BE2C (cell line): Measurements from ENCODE around the gene STAG1.
"Not testable (repeated sequence)": the region's sequence is repeated elsewhere in the genome, so short reads cannot be mapped to it uniquely, and the experiment has no call there.

ENCODE experiments used
- DNase-seq: peaks from one replicate; pipeline ENCODE4 v3.0.0-alpha.2; 2020
- H3K27me3 ChIP-seq: fragments of 250-450 bp; sonication (Bioruptor Pico); 2 replicates; pipeline ENCODE4 v1.5.1; 2020; ENCODE audit warnings: mild to moderate bottlenecking
- H3K36me3 ChIP-seq: fragments of 250-450 bp; sonication (Bioruptor Pico); 2 replicates; pipeline ENCODE4 v1.5.1; 2020; ENCODE audit warnings: mild to moderate bottlenecking
- H3K4me1 ChIP-seq: fragments of 250-450 bp; sonication (Bioruptor Pico); 2 replicates; pipeline ENCODE4 v1.5.1; 2020
- H3K4me3 ChIP-seq: 2 replicates; pipeline ENCODE4 v1.5.1; 2011; ENCODE audit warnings: low read depth, low read length
- H3K9me3 ChIP-seq: fragments of 250-450 bp; sonication (Bioruptor Pico); 2 replicates; pipeline ENCODE4 v1.5.1; 2020
- TF ChIP-seq, protein P1 (sequence below): IDR thresholded peaks from 2 replicates; pipeline ENCODE4 v1.5.1; 2012; ENCODE audit warnings: mild to moderate bottlenecking, low read depth, low read length

Gene STAG1

DNA sequence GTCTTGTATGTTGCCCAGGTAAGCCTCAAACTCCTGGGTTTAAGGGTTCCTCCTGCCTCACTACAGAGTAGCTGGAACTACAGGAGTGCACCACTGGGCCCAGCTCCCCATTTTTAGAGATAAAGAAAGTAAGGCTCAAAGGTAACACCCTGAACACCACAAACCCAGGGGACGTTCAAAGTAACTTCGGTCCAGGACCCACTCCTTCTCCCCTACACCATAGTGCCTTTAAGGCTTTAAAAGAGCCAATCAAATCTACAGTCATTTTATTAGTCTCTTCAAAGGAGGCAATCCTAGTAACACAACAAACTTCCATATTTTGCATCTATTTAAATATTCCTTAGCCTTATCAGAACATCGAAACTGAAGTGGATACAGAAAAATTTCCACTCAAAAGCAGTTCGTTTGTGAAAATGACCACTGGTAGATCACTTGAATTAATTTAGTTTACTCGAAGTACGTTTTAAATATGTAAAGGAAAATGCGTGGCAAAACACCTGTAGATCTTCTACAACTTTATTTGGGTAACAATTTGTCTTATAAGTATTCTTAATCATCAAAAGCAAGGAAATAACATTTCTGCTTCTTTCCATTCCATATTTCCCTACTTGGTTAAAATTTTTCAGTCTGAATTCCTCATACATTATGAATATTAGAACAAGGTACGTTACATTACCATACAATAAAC is 1.8 kb downstream of the STAG1 start:
- H3K9me3 ChIP-seq: no peaks in the 10 kb centered on the region
- TF ChIP-seq, protein P1, sequence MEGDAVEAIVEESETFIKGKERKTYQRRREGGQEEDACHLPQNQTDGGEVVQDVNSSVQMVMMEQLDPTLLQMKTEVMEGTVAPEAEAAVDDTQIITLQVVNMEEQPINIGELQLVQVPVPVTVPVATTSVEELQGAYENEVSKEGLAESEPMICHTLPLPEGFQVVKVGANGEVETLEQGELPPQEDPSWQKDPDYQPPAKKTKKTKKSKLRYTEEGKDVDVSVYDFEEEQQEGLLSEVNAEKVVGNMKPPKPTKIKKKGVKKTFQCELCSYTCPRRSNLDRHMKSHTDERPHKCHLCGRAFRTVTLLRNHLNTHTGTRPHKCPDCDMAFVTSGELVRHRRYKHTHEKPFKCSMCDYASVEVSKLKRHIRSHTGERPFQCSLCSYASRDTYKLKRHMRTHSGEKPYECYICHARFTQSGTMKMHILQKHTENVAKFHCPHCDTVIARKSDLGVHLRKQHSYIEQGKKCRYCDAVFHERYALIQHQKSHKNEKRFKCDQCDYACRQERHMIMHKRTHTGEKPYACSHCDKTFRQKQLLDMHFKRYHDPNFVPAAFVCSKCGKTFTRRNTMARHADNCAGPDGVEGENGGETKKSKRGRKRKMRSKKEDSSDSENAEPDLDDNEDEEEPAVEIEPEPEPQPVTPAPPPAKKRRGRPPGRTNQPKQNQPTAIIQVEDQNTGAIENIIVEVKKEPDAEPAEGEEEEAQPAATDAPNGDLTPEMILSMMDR: no peak
- DNase-seq: no peak
- no peaks in the 10 kb centered on the region for H3K36me3 ChIP-seq
- peak overlapping the region; percentile 88 for H3K4me3 ChIP-seq
- H3K27me3 ChIP-seq: no peaks in the 10 kb centered on the region
- no peaks in the 10 kb centered on the region for H3K4me1 ChIP-seq

GRCh38 chr3:136749602-136750001 is 2.6 kb downstream of the STAG1 start:
- not testable (repeated sequence) for H3K4me3 ChIP-seq, H3K4me1 ChIP-seq, H3K27me3 ChIP-seq, H3K9me3 ChIP-seq, H3K36me3 ChIP-seq, DNase-seq

- DNase-seq: no peak
- TF ChIP-seq, protein P1: no peak
- Histone ChIP-seq H3K4me1 (no peaks in the 10 kb centered on the region), H3K9me3 (no peaks in the 10 kb centered on the region), H3K4me3 (no peak overlapping the region), H3K36me3 (no peaks in the 10 kb centered on the region), H3K27me3 (no peaks in the 10 kb centered on the region)
These were observed 3.1 kb downstream of the STAG1 start for GRCh38 chr3:136749091-136749490.

DNA sequence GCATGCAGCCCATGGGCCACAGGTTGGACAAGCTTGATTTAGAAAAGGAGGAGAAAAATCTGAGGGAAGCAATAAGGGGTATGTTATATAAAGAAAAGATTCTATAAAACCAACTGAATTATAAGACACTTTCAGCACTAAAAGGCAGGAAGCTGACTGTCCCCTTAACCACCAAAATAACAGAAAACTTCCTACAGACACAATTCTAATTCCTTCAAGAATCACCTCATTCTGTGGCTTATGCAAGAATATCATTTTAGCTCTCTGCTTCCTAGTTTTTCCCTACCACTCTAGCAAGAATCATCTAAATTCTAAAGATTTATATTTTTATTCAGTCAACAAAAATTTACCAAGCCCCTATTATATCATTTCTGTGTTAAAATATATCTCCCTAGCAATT is 6.3 kb downstream of the STAG1 start:
- Histone ChIP-seq H3K36me3 (no peaks in the 10 kb centered on the region), H3K9me3 (no peaks in the 10 kb centered on the region), H3K4me1 (no peaks in the 10 kb centered on the region; the same call in 1 of the 2 replicates), H3K27me3 (no peaks in the 10 kb centered on the region), H3K4me3 (no peak overlapping the region)
- no peak for DNase-seq
- TF ChIP-seq, protein P1: no peak

- DNase-seq: no peak
- H3K27me3 ChIP-seq: no peaks in the 10 kb centered on the region
- no peaks in the 10 kb centered on the region; the same call in 1 of the 2 replicates for H3K4me1 ChIP-seq
- H3K36me3 ChIP-seq: no peaks in the 10 kb centered on the region
- peak overlapping the region; percentile 21 for H3K4me3 ChIP-seq
- no peaks in the 10 kb centered on the region for H3K9me3 ChIP-seq
- TF ChIP-seq, protein P1: no peak
These were observed 11.1 kb downstream of the STAG1 start for GRCh38 chr3:136741063-136741462.

DNA sequence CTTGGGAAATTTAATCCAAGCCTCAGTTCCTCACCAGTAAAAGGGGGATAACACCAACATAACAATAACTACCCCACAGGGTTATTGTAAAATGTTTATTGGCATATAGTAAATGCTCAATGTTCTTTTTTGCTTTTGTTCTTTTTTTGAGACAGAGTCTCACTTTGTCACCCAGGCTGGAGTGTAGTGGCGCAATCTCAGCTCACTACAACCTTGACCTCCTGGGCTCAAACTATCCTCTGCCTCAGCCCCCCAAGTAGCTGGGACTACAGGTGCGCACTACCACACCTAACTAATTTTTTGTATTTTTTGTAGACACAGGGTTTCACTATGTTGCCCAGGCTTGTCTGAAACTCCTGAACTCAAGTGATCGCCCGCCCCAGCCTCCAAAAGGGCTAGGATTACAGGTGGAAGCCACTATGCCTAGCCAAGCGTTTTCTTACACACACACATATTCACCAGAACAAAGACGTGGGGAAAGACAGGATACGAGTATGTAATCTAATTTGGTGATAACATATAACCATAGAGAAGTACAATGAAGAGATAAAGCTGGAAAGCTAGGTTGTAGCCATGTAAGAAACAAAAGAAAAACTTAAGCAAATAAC is 11.7 kb downstream of the STAG1 start:
- no peaks in the 10 kb centered on the region for H3K9me3 ChIP-seq
- TF ChIP-seq, protein P1: no peak
- peak overlapping the region; percentile 21 for H3K4me3 ChIP-seq
- H3K4me1 ChIP-seq: no peaks in the 10 kb centered on the region; the same call in 1 of the 2 replicates
- no peaks in the 10 kb centered on the region for H3K27me3 ChIP-seq
- H3K36me3 ChIP-seq: no peaks in the 10 kb centered on the region
- DNase-seq: no peak

GRCh38 chr3:136736950-136737349 is 15.2 kb downstream of the STAG1 start:
- DNase-seq, H3K36me3 ChIP-seq, H3K27me3 ChIP-seq, H3K4me3 ChIP-seq, H3K4me1 ChIP-seq, H3K9me3 ChIP-seq: not testable (repeated sequence)
